HG03097 (cell line): ENCODE measurements around the gene KIRREL1.

ENCODE experiments used
- ATAC-seq: cut with Tn5 transposase; IDR thresholded peaks from one replicate; pipeline ENCODE4 v1.9.1; 2021; ENCODE audit not compliant: unreplicated experiment, low FRiP score

KIRREL1 gene

DNA sequence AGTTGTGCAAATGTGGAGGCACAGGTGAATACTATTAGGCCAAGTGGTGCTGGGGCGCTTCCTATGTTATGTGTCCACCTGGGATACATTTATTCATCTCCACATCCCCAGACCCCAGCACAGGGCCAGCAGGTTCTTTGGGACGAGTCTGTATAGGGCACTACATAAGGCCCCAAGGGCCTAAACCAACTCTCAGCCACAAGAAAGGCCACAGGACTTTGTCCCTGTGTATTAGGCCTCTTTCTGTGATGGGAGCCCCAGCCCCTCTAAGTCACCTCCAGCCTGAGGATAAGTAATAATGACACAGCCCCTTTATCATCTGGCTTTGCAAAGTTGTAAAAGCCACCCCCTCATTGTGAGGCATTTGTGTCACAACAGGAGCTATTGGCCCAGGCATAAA, 108.0 kb downstream of the KIRREL1 start:
- ATAC-seq: no peak

DNA sequence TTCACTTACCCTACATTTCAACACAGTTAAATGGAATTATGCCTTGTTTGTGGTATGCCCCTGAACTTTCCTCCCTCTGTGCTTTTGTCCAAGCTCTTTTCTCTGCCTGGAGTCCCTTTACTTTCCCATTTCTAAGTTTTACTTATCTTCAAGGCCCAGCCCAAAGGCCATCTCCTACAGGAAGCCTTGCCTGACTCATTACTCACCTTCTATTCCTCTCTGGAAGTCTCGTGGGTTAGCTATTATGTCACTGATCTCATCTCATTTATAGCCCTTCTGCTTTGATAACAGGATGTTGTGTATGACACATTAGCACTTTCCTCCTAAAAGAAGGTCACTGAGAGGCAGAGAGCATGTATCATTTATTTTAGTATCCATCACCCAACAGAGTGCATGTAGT, 108.5 kb downstream of the KIRREL1 start:
- ATAC-seq: no peak

DNA sequence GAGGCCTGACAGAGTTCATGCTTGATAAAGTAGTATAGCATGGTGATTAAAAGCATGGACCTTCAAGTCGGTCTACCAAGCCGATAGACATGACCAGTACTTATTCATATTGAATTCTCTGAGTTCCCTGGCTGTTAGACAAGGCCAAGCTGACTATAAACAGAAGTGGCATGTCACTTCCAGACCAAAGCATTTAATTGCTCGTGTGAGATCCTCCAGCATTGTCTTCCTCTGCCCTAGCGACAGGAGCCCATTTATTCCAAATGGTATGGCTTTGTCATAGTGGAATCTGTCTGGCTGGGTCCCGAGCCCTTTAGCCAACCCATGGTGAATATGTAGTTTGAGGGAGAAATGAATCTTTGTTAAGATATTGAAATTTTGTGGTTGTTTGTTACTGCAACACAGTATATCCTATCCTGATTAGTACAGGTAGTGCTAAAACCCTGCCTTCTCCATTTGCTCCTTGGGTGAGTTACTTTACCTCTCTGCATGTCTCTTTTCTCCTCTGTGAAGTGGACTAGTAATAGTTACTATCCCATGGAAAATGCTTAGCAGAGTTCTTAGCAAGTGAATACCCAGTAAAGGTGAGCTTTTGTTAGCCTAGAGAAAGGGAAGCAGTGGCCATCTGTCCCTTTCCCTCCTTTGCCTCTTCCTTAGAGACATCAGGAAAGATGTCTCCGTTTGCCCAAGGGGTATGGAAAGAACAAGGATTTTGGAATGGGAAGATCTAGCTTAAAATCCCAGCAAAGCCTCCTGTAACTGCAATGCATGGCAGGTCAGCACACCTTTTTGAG, 109.6 kb downstream of the KIRREL1 start:
- ATAC-seq: no peak

DNA sequence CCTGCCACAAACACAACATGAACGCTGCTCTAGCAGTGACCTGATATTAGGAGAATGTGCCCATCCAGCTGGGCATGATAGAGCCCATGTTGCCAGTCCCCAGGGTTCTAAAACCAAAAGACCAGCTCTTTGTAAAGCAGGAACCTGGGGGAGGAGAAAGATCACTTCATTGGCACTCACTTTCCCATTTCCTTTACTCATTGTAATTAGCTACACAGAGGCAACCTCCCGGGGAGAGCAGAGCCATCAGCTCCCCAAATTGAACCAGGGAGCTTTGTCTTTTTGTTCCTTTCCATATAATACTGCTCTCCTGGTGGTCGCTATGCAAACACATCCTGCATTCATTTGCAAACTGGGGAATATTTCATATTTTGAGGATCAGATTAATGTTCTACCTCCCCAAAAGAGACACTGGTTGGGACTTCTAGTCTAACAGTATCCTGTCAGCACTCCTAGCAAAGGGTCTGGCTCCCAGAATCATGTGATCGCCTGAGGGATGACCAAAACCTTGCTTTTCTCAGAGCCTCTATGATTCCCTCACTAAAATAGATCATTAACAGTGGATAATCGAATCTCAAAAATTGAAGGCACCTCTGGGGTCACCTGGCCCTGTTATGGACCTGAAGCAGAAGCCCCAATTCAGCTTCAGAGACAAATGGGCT, 110.5 kb downstream of the KIRREL1 start:
- no peak for ATAC-seq

DNA sequence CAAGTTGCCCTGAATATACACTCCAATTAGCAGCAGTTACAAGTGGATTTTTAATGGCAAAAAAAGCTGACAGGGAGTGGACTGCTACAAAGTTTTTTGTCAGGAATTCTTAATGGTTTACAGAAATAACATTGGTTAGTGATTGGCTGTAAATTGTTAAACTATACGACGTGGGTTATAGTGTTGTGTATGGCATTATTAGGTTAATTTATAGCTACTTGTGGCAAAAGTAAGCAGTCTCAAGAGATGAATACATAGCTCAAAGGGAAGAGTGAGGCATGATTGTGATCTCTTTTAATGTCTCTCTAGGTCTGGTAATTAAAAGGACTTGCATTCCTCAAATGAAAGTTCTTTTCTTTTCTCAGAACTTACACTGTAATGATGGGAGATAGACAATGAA, 111.4 kb downstream of the KIRREL1 start:
- no peak for ATAC-seq

DNA sequence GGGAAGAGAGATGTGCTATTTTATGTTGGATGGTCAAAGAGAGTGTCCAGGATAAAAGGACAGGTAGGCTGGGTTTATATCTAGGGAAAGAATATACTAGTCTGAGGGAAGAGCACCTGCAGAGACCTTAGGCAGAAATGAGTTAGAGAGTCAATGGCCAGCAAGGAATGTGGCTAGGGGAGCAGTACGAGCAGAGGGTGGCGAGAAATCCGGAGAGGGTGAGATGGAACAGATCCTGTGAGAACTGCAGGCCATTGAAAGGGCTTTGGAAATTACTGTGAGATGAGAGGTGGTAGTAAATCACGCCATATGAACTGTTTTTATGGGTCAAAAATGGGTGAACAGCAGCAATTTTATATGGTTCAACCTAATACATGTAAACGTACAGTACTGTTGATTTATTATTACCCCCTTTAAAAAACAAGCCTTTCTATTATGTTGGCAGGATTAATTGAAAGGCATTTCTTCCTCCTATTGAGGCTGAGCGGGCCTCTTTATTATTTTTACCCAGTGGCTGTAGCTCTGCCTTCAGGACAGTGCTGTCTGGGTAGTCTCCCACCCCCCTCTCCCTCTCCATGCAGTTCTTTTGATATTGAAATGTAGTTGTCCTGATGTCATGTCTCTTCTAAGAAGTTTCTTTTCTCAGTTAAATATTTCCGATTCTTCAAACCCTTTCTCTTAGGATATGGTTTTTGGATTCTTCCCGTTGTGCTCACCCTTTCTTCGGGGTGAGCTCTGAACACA, 112.1 kb downstream of the KIRREL1 start:
- no peak for ATAC-seq

DNA sequence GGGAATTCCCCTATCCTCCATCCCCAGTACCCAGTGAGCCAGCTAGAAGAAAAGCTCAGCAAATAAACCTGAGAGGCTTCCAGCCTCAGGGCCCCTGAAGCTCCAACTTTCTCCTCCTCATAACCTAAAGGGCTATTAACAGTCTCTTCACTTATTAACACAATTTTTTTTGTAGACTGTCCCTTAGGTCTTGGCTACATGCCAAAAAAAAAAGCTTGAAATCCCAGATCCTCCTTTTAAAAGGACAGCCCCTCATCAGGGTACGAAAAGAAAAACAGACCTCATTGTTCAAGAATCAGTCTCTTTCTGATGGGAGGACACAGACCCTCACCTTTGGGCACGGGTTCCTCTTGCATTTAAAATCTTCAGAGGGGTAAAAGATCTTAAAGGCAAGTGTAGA, 114.5 kb downstream of the KIRREL1 start:
- ATAC-seq: no peak

DNA sequence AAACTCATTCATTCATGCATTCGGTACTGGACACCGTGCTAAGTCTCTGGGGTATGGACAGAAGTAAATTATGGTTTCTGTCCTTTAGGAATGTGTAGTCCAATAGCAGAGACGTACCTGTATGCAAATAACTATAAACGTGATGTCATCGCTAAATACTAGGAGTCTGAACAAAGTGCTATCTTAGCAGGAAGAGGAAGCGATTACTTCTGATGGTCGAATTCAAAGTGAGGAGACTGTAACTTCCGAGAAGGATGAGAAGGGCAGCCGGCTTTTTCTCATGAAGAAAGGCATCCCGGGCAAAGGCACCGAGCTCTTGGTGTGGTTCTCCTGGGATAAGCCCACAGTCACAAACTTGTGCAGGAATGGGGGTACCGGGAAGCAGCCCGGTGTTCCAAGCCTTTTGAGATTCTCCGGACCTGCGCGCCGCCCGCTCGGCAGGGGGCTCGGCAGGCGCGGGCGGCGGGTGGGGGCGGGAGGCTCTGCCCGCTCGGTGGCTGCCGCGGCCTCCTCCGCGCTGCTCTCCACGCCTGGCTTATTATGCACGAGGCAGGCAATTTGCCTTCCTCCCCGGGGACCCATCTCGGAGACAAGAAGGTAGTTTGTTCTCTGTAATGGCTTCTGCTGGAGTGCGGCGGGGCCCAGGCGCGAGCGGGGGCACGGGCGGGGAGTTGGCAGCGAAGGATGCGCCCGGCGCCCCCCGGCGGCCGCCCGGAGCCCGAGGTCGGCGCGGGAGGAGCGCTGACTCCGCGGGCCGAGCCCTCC, 119.7 kb downstream of the KIRREL1 start:
- no peak for ATAC-seq

DNA sequence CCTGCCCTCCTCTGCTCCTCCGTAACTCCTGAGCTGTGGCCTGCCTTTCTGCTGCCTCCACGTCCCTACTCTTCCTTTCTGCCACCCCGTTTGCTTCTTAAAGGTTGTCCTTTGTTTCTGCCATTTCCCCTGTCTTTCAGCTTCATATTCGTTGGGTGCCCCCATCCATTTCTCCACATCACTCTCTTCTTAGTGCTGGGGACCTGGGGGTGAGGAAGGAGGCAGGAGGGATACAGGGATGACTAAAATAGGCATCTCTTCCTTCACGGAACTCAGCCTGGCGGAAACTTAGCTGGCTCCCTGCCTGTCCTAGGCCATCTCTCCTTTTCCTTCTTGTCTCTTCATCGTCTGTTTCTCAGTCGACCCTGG, 120.3 kb downstream of the KIRREL1 start:
- no peak for ATAC-seq

DNA sequence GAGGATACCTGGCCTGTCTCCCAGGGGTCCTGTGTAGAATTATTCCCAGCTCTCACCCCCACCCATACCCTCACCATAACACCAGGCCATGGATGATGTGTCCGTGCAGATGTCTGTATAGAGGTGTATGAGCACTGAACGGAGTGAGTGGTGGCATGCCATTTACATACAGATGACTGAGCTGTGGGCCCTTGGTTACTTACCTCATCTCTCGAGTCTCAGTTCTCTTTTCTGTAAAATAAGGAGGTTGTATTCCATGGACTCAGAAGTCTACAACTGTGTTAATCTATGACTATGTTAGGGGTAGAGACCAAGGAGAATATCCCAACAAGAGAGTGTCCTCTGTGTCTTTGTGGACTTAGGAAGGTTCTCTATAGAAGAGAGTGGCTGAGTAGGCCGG, 121.7 kb downstream of the KIRREL1 start:
- no peak for ATAC-seq

DNA sequence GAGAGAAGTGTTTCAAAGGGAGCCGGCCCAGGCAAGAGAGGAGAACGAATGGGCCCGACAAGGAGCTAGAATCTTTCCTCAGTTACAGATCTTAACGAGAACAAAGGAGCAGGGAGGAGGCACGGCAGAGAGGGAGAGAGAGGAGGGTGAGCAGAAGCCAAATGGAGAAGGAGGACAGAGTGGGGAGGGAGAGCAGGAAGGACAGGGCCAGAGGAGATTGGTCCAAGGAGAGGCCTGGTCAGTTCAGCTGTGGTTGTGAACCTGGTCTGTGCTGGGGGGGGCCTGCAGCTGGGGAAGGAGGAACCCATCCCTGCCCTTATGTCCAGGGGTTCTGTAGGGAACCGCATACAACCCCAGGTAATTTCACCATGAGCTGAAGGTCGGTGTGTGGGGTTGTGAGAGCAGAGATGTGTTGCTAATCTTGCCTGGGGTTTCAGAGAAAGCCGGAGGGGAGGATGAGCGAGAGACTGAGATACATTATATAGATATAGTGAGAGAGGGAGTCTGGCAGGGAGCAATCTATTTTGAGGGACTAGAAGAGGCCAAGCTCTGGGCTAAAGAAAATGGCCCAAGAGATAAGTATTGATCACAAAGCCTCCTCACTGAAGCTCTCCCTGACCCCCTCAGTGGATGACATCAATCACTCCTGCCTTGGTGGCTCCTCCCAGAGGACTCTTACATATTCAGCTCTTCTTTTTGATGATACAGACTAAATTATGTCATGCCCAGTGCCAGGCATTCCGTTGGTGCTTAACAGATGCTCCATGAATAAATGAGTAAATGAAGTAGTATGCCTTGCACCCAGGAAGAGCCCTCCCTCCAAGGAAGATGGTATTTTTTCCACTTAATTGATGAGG, 123.1 kb downstream of the KIRREL1 start:
- no peak for ATAC-seq

DNA sequence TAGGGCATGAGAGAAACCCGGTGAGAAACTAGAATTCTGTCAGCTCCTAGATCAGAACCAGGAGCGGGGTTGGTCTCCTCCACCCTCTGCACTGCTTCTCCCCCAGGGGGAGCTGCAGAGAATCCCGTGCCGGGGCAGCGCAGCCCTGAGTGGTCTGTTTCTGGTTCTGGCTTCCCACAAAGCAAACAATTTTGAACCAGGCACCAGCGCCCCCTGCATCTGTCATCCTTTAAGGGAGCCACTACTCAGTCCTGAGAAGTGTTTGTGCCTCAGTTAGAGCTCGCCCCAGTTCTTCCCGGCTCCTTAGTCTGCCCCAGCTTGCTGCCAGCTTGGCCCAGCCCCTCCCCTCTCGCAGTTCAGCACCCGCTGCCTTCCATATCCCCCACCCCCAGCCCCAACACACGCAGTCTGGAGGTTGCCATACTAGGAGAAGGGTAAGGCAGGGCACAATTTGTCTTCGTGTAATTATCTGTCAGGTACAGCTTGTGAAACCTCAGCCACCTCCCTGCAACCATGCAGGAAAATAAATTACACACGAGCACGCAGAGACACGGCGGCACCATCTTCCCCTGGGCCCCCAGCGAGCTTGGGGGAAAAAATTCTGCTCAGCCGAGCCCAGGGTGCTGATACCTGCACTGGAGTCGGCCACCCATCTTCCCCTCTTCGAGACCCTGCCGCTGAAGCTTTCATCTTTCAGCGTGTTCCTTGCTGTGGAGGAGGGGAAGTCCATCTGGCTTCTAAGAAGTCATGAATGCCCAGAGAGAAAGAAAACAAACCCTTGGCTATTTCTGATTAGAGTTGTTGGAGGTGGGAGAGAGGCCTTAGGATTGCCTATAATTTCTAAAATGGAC, 124.6 kb downstream of the KIRREL1 start:
- no peak for ATAC-seq

DNA sequence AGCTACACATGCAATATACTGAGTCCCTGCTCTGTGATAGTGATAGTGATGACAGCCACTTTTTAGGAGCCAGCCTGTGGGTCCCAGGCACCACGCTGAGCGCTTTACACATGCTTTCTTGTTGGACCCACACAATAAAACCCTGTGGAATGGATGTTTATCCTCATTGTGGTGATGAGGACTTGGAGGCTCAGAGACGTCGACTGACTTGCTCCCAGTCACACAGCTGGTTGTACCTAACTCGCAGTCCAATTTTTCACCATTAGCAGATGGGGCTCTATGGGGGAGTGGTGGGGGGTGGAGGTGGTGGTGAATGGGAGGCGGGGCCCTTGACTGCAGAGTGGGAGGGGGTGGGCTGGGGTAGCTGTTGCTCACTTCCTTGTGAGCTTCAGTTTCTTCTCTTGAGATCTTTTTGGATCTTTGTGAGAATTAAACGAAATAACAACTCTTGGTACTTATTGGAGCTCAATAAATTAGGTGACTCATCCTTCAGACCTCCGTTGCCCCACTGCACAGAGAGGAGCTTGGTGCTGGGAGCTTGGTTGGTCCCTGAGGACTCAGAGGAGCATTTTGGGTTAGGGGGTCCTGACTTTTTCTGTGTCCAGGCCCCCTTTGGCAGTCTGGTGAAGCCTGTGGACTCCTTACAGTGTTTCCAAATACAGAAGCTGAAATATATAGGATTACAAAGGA, 125.4 kb downstream of the KIRREL1 start:
- no peak for ATAC-seq

DNA sequence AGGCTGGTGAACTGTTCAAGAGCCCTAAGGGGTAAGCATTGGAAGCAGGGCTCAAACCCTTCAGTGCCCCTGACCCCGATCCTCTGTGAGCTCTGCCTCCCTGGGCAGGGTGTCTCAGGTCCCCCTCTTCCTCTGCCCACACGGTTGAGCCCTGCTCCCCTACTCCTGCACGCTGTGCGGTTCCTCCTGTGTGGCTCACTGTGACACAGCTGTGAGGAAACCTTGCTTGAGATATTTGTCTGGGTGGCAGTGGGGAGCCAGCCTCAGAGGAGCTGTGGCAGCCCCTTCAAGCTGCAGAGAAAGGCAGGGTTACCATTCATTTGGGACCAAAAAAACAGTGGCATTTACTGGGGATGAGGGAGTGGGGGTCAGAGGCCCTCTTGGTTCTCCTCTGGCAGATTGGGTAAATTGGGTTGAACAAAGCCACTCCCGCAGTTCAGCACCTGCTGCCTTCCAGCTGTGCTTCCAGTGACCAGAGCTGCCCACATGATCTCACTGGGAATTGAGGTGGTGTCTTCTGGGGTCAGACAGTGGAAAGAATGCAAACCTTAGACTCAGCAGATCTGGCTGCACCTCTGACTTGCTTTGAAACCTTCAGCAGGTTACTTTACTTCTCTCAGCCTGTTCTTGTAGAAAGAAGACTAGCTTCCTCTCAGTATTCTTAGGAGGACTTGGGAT, 126.7 kb downstream of the KIRREL1 start:
- ATAC-seq: no peak

DNA sequence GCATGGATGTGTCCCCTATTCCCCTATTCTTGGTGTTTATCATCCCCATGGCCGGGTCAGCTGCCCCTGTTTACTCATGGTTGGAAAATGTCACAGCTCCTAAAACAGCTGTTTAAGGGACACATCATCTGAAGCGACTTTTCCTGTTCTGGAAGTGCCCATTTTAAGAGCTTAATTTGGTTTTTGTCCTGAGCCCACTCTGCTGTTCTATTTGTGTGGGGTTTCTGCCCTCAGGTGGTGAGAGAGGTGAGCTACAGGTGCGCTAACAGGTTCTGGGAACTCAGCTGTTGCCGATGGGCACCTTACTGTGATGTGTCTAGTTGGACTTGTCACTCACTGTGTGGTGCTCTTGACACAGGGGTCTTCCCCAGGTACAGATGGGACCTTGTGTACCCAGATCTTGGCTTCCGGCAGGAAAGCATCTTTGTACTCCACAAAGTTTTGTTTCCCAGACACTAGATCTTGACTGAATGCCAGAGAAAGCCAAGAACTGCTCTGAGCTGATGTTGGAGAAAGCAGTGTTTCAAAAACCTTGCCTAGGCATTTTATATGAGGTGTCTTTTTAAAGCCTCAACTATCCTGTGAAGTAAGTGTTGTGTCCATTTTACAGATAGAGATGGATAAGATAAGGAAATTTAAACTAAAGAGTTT, 128.3 kb downstream of the KIRREL1 start:
- no peak for ATAC-seq

DNA sequence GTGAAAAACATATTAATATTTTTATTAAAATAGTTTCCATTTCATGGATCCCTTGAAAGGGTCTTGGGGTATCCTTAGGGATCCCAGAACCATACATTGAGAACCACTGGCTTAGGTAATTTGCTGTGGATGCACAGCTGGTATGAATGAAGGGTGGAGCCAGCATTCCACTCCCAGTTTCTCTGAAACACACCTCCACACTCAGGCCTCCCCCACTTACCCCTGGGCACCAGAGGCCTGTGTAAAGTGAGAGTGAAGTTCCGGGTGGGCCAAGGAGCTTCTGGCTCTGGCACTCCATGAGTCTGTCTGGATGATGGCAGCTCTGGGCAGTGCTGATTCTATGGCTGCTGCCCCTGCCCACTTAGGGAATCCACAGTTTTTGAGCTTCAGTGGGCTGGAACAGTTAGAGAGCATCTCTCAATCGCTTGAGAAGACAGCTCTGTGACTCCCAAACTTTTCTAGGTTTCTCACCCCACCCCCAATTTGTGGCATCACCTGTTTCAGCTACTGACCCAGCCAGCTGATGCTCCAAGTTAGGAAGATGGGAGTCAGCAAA, 129.5 kb downstream of the KIRREL1 start:
- no peak for ATAC-seq

DNA sequence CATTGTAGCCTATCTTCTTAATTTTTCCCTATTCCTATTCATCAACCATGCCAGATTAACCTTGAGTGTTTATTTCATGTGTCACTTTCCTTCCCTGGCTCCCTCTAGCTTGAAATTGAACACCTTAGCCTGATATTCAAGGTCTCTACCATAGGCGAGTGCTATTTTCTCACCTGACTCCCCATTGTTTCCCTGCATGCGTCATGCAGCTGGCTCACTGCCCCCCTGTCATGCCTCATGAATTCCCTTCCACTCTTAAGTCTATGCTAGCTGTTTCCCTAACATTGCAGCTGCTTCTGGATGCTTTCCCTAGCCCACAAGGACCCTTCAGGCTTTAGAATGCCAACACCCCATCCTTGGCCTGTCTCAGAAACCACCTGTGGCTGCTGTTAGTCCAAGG, 130.6 kb downstream of the KIRREL1 start:
- no peak for ATAC-seq
